ENCODE measurements around the gene PRKN. TPM values are rescaled to one million over a fixed set of nuclear protein-coding genes. Genes with fewer than 3 reads are reported as not detected.

PRKN gene
- total and polyA plus RNA-seq, 9 donors = 3.0 to 15.0 (median 9.2) TPM

DNA sequence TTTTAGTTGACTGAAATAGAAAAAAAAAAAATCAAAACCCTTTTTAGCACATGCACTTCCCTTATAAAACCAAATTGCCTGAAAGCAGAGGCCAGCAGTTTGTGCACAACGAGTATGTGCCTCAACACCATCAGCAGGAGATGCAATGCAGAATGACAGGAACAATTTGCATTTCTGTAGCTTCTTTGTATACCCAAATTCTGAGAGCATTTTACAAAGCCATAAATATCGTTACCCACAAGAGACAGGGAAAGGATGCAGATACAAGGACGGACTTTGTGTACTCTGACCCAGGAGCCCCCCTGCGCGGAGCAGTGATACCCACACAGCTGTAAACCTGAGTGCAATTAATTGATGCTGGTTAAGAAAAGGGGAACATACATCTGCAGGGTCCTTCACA is 285.6 kb downstream of the PRKN start:
- TF ChIP-seq CTCF (IDR thresholded peaks at IDR 0.05) (no peak), POLR2A (IDR thresholded peaks at IDR 0.05) (no peak), EP300 (IDR thresholded peaks at IDR 0.05) (no peak)
- Histone ChIP-seq H3K36me3 (no peaks in the 10 kb centered on the region), H3K9me3 (no peaks in the 10 kb centered on the region), H3K4me3 (no peak overlapping the region), H3K27me3 (no peaks in the 10 kb centered on the region), H3K4me1 (ENCODE audit: insufficient read depth) (no peaks in the 10 kb centered on the region), H3K27ac (no peak overlapping the region)
- no peak for DNase-seq
- 73 to 81% (median 78%) methylated on average over 5 of the region's 5 CpGs for WGBS, 3 donors
- intact Hi-C loops (cut with DNase I) = no loop called here

DNA sequence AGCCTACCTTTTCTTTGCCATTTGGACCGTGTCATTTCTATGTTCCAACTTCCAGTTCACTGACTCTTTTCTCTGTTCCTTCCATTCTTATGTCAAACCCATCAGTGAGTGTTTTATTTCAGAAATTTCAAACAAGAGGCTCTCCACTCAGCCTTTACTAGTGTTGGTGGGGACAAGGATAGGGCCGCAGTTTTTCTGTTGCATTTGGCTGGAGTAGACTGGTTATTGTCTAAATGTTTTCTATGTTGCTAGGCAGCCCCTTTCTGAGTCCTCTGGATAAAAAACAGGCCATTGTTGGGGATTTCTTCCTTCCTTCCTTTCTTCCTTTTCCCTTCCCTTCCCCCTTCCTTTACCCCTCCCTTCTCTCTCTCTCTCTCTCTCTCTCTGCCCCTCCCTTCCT is 288.6 kb downstream of the PRKN start:
- no peak overlapping the region for H3K27ac ChIP-seq
- TF ChIP-seq CTCF (IDR thresholded peaks at IDR 0.05) = no peak
- TF ChIP-seq POLR2A (IDR thresholded peaks at IDR 0.05) = no peak
- TF ChIP-seq EP300 (IDR thresholded peaks at IDR 0.05) = no peak
- H3K27me3 ChIP-seq = no peaks in the 10 kb centered on the region
- WGBS, 3 donors = 90 to 94% (median 91%) methylated on average over 2 of the region's 2 CpGs
- intact Hi-C loops (cut with DNase I) = no loop called here
- H3K9me3 ChIP-seq = no peaks in the 10 kb centered on the region
- H3K36me3 ChIP-seq = no peaks in the 10 kb centered on the region
- no peaks in the 10 kb centered on the region for H3K4me1 ChIP-seq (ENCODE audit: insufficient read depth)
- no peak overlapping the region for H3K4me3 ChIP-seq
- no peak for DNase-seq

DNA sequence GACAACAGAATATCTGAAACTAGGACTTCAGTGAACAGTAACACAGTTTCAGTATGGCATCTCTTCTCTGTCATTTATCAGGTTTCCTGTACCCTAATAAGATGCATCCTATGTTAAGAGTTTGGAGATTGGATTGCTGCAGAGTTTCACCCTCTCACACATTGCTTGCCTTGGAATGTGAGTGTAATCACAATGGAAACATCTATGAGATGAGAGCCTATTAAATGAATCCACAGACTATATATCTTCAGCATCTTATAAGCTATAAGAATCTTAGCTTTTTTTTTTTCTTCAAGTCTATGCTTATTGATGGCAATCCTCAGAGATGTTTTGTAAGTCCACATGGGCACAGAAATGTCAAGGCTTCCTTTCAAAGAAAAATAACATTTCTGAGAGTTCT is 292.5 kb downstream of the PRKN start:
- no peak for DNase-seq
- no peak overlapping the region for H3K27ac ChIP-seq
- no peak for TF ChIP-seq POLR2A (IDR thresholded peaks at IDR 0.05)
- TF ChIP-seq CTCF (IDR thresholded peaks at IDR 0.05) = no peak
- TF ChIP-seq EP300 (IDR thresholded peaks at IDR 0.05) = no peak
- H3K9me3 ChIP-seq = no peaks in the 10 kb centered on the region
- H3K27me3 ChIP-seq = no peaks in the 10 kb centered on the region
- intact Hi-C loops (cut with DNase I) = no loop called here
- H3K4me1 ChIP-seq (ENCODE audit: insufficient read depth) = no peaks in the 10 kb centered on the region
- no peak overlapping the region for H3K4me3 ChIP-seq
- H3K36me3 ChIP-seq = no peaks in the 10 kb centered on the region

DNA sequence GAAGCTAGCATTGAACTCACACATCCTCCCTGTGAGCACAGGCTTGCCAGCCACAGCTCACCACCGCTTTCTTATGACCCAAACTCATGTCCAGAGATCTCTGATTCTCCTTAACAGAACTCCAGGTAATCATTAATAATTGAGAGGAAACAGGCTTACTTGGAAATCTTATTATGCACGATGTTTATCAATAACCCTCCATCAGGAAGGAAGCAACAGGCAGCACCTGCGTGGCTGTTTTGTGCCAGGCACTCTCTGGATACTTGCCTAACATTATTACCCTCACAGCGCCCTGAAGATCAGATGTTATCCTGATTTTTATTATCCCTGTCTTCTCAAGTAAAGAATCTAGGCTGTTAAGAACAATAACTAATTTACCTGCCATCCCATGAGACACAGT is 306.6 kb downstream of the PRKN start:
- intact Hi-C loops (cut with DNase I) = no loop called here
- Histone ChIP-seq H3K9me3 (no peaks in the 10 kb centered on the region), H3K4me1 (ENCODE audit: insufficient read depth) (no peaks in the 10 kb centered on the region), H3K36me3 (no peaks in the 10 kb centered on the region), H3K27ac (no peak overlapping the region), H3K4me3 (no peak overlapping the region), H3K27me3 (no peaks in the 10 kb centered on the region)
- 92 to 96% (median 94%) methylated on average over 4 of the region's 4 CpGs for WGBS, 3 donors
- TF ChIP-seq POLR2A (IDR thresholded peaks at IDR 0.05) (no peak), EP300 (IDR thresholded peaks at IDR 0.05) (no peak), CTCF (IDR thresholded peaks at IDR 0.05) (no peak)
- no peak for DNase-seq
